Measurements from ENCODE around the gene NACA2.
"Not testable (repeated sequence)": the region's sequence is repeated elsewhere in the genome, so short reads cannot be mapped to it uniquely, and the experiment has no call there.

NACA2 gene

DNA sequence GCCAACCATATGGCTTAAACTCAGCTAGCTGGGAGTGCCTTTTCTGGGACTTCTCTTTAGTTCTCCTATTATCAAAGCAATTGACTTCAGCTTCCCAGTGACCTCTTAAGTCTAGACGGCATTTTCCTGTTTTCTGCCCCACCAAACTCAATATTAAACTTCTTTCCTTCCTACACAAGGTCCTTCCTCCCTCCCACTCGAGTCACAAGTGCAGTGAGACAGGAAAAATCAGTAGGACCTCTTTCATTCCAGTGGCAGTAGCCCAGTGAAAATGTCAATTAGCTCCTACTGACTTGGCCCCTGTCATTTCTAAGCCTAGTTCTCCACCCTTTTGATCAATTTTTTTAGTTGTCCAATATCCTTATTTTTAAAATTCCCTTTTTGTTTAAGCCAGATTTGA lies 9.6 kb upstream of the NACA2 start:
- no peak for DNase-seq (ENCODE audit: low read depth in 1 of 2, low spot score in 1 of 2)

DNA sequence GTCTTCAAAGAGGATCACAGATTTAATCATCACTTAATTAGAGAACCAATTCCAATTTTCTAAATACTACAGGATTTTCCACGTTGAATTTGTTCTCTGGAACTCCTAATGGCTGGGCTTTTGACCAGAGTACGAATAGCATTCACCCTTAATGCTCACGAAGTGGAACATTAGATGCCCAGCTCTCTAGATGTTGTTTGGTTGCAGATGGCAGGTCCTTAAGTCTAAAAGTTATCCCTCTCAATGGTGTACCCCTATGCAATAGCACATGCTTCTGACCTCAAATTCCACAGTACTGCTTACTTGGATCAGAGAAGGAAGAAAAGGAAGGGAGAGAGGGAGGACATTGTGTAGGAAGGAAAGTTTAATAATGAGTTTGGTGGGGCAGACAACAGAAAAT lies 8.6 kb upstream of the NACA2 start:
- no peak for DNase-seq (ENCODE audit: low read depth in 1 of 2, low spot score in 1 of 2)

DNA sequence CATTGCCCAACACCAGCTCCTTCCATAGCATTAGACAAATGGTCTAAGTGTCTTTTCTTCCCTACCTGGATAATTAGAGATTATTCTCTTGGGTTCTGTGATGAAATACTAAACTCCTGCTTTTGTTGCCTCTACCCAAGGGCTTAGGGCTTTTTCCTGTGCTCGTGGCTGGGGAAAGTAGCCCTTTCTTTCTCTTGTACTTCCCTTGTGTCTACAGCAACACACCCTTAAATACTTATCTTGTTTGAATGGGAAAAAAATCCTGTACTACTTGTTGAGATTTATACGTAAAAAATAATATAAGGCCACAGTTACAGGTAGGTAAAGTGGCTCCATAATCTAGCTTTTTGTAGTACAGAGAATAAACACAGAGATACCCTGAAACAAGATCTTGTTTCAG lies 7.0 kb upstream of the NACA2 start:
- no peak for DNase-seq (ENCODE audit: low read depth in 1 of 2, low spot score in 1 of 2)

DNA sequence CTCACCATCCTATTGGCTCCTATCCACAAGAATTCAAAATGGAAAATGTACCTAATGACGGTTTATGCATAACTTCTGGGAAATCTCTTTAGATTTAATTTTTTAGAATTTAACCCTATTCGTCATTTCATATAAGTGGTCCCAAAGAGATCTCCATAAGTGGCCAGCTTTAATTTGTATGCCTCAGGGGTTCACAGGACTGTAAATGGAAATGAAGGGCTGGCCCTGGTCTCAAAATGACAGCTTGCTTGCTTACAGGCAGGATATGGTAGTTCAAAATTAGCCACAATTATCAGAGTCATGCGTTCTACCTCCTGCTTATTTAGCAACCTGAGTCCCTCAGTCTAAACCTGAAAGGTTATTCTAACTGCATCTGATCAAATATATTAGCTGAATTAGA lies 6.6 kb upstream of the NACA2 start:
- DNase-seq (ENCODE audit: low read depth in 1 of 2, low spot score in 1 of 2) = no peak

DNA sequence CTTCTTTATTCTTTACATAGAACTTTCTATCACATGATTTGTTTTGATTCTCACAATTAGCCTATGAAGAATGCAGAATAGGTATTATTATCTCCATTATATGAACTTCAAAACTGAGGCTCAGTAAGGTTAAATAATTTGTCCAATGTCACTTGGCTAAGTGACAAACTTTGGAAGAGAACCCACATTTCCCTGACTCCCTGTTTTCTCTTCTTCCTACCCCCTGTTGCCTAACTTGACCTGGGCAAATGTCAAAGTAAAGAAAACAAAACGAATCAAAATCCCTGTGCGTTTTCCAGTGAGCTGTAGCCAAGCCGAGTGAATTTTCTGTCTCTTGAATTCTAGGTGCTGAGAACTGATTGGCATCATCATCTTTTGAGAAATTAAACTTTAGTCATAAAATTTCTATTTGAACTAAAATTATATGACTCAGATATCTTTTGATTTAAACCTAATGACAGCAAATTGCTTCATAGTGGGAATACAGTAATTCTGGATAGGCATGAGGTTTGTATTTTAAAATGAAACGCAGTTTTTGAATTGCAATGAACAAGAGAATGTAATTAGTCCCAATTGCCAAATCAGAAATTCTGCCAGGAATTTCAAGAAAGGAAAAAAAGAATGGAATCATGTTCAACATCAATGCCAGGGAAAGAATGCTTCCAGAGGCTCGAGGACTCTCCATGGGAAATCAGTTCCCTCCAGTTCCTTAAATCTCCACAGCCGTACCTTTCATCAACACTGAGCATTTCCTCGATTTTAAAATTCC lies 4.6 kb upstream of the NACA2 start:
- no peak for DNase-seq (ENCODE audit: low read depth in 1 of 2, low spot score in 1 of 2)

DNA sequence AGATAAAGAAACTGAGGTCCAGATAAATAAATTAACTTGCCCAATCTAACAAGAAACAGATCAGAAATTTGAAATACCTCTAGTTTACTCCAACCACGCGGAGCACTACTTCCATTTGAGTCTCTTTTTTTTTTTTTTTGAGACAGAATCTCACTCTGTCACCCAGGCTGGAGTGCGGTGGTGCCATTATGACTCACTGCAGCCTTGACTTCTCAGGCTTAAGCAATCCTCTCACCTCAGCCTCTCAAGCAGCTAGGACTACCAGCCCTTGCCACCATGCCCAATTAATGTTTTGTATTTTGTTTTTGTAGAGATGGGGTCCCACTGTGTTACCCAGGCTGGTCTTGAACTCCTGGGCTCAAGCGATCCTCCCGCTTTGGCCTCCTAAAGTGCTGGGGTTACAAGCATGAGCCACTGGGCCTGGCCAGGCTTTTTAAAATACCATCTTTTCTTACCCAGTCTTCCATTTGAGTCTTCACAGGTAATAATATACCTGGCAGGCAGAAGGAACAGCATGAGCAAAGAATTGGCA lies 3.3 kb upstream of the NACA2 start:
- DNase-seq (ENCODE audit: low read depth in 1 of 2, low spot score in 1 of 2) = no peak

DNA sequence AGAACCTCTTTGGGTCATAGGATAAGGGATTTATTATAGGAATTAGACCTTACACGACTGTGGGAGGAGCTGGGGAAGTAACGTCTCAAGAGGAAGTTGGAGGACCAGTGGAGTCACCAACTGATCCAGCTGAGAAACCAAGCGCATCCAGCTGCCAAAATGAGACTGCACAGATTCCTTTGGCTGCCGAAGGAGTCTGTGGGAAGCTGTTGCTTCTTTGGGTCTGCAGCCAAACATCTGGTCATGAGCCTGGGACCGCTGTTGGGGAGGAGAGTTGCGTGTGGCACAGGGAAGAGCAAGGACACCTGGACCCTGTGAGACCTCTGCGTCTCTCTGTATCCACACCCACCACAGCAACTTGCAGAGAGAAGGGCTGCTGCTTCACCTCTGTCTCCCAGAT lies 2.4 kb upstream of the NACA2 start:
- DNase-seq (ENCODE audit: low read depth in 1 of 2, low spot score in 1 of 2) = no peak

DNA sequence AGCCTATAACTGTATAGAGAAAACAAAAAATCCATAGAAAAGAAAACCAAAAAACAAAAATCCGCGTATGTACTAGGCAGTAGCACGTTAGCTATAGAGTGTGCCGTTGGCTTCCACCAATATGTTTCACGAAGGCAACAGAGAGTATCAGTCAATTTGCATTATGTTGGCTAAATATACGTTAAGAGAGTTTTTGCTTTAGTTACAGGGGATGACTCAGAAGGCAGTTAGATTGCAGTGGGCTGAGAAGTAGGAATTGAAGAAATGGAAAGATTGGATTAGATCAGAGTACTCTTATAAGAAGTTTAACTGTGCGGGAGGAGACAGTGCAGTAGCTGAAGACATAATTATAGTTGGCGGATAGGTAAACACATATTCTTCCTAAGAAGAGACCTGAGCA lies 911 bp upstream of the NACA2 start:
- DNase-seq (ENCODE audit: low read depth in 1 of 2, low spot score in 1 of 2) = no peak

DNA sequence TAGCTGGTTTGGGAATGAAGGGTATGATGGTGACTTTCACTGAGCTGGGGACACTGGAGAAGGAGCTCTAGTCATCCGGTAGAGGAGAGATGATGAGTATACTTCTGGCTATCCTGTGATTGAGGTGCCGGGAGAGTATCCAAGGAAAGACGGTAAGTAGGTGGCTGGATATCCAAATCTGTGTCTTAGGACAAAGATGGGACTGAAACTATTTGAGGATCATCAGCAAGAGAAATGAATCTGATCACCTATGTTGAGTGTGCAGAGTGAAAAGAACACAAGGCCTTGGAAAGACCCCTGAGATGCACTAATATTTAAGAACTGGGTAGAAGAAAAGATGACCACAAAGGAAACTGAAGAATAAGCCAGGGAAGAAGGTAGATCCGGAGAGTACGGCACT lies 1.0 kb downstream of the NACA2 start:
- DNase-seq (ENCODE audit: low read depth in 1 of 2, low spot score in 1 of 2) = no peak

DNA sequence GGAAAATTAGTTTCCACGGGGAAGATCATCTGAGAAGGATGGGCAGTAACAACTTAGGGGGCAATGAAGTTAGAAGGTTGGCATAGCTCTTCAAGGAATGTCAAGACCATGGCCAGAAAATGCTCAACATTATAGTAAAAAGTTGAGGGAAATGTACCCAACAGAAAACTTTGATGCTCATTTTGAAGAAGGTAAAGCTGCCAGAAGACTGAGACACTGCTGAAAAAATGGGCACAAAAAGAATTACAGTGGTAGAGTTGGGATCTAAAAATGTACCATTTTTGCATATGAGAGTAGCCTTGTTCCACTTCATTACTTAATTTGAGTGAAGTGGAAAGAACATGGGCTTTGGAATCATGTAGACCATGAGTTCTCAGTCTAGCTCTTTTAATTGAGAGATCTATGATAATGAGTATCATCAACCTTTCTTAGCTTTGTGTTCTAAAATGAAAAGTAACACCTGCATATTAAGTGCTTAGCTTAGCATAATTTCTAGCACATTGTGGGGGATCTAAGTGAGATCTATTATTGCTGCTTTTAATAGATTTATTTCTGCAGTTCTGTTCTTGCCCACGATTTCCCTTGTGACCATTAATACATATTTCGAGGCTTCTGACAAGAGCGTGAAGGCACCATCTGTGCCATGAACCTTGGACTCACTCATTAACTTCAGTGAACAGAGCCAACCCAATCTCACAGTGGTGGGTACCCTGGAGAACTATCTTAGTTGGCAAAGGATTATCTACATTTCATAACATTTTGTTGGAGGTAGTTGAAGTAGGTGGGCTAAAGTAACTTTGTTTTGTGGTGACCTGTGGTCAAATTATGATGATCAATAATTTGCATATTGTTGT lies 3.0 kb downstream of the NACA2 start:
- DNase-seq (ENCODE audit: low read depth in 1 of 2, low spot score in 1 of 2) = no peak

DNA sequence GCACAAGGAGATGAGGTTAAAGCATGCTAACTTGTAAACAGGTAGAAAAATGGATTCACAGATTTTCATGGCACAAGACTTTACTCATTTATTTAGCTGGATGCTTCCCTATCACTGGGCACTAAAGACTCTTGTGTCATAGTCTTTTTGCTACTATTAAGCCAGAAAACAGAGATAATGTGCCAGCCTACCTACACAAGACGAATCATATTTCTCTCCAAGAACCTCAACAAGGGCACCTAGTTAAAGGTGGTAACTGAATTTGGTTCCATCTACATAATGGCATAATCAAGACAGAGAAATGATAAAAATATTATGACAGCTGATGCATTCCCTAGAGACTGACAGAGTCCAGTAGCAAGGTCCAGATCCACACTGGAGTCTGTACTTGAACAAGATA lies 3.8 kb downstream of the NACA2 start:
- no peak for DNase-seq (ENCODE audit: low read depth in 1 of 2, low spot score in 1 of 2)

DNA sequence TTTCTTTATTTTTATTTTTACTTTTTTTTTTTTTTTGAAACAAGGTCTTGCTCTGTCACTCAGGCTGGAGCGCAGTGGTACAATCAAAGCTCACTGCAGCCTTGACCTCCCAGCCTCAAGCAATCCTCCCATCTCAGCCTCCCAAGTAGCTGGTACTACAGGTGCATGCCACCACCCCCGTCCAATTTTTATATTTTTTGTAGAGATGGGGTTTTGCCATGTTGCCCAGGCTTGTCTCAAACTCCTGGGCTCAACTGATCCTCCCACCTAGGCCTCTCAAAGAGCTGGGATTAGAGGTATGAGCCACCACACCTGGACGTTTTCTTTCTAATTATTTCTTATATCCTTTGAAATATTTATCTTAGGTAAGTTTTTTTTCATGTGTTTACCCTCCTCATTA lies 4.4 kb downstream of the NACA2 start:
- not testable (repeated sequence) for DNase-seq (ENCODE audit: low read depth in 1 of 2, low spot score in 1 of 2)

DNA sequence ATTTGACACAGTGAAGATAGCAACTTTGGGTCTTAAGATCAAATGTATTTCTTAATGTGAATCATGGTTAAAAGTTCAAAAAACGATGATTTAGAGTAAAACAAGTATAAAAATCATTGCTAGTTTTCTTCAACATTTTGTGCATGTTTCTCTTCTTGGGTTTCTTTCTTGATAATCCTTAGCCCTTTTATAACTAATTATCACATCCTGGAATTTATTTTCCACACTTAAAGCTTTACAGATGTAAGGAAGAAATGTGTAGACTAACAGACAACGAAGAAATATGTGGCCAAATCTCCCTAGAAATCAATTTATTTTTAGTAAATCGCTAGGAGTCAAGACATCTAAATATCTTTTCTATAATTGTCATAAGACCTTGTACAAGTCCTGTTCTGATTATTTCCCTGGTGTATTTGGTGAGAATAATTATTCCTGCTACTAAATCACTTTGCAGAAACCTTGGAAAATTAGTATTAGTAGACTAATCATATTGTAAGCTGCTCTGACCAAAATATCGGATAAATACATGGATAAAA lies 4.9 kb downstream of the NACA2 start:
- no peak for DNase-seq (ENCODE audit: low read depth in 1 of 2, low spot score in 1 of 2)

DNA sequence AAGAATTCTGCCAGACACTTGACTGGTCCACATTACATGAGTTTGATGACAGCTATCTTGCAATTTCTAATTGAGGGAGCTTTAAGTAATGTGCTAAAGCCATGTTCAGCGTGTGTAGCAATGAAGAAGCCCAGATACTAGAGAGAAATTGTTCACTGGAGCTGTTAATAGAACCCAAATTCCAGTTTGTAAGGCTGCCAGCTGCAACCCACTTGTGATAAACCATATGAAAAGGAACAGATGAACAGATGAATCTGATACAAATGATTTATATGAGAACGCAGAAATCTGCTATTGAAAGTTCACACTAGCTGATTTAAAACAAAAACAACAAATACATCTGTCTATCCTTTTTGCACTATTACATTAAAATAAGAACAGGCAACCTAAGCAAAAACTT lies 6.2 kb downstream of the NACA2 start:
- DNase-seq (ENCODE audit: low read depth in 1 of 2, low spot score in 1 of 2) = no peak

DNA sequence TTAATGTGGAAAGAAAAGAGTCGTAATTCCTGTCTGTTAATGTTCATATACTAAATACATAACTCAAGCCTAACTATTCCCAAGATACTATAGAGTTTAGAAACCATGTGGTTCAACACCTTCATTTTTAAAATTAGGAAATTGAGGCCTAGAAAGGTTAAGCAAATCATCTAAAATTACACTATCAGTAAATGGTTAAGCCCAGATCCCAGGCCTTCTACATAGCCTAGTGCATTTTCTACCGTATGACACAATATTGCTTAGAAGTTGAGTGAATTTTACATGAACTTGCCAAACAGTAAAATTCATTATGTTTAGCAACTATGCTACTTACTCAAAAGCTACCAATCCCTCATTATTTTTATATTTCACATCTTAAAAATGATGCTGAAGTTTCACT lies 6.8 kb downstream of the NACA2 start:
- no peak for DNase-seq (ENCODE audit: low read depth in 1 of 2, low spot score in 1 of 2)

DNA sequence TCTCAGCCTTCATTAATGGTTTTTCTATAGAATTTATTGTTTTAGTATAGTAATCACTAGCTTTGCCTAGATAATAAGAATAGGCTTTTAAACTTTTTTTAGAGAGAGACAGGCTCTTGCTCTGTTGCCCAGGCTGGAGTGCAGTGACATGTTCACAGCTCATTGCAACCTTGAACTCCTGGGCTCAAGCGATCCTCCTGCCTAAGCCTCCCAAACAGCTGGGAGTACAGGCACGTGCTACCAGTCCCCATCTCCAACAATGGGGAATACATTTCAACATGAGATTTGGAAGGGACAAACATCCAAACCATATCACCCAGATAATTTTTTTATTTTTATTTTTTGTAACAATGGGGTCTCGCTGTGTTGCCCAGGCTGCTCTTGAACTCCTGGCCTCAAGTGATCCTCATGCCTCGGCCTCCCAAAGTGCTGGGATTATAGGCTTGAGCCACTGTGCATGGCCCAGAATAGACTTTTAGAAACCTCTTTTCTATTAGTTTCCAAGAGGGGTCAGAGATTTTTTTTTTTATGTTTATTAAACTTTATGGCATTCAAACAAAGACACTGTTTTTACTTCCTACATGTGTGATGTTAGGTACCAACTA lies 7.3 kb downstream of the NACA2 start:
- DNase-seq (ENCODE audit: low read depth in 1 of 2, low spot score in 1 of 2) = no peak

DNA sequence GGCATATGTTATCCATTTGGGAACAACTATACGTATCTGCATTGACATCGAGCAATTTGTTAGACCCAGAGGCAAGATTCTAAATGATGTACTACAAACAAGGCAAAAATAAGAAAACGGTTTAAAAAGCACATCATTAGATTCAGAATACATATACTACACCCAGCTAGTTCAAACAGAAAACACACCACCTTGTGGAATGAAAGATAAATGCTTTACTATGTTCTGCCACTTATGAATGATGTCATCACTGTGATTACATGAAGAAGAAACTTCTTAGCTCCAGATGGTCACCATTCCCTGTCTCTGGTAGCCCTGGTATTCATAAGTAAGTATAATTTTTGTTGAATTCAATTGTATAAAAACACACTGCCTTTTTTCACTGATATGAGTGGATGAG lies 7.8 kb downstream of the NACA2 start:
- DNase-seq (ENCODE audit: low read depth in 1 of 2, low spot score in 1 of 2) = no peak

DNA sequence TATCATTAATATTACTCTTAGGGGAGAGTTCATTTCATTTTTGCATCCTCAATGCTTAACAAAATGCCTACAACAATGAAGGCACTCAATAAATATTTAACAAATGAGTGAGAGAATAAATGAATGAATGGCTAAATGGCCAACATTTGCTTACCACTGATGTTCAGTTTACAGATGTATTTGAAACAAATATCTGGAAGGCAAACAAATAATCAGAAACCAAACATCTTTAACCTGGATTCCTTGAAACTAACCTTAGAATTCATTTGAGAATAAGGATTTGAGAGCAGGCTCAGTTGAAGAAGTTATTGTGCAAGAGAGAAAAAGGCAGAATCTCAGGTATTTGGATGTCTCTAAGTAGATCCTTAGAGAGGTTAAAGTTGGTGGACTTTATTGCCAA lies 8.4 kb downstream of the NACA2 start:
- no peak for DNase-seq (ENCODE audit: low read depth in 1 of 2, low spot score in 1 of 2)

DNA sequence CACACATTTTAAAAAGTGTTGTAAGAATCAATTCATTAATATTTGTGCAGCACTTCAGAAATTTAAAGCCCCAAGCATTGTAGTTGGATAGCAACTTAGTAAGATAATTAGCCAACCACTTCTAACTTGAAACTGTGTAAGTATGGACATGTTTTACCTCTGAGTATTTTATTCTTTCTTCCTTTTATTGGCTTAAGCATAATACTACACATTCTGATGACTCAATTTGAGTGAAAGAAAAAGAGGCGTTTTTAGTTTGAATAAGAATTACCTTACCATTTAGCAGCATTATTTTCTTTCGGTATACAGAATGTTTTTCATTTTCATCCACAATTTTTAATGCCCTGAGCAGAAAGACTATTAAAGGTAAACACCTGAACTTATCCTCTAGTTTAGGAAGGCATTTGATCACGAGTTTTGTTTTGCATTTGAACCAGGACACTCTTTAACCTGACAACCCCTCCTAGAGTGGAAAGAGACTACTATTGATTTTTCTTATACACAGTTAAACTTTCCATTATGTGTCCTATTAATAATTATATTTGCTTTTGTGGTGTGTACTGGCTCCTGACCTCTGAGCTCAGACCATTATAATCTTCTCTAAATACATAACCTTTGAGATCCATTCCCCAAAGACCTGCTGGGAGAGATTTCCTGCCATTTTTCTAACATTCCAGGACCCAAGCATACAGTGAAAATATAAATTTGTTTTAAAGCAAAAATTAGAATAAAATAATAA lies 9.2 kb downstream of the NACA2 start:
- no peak for DNase-seq (ENCODE audit: low read depth in 1 of 2, low spot score in 1 of 2)

DNA sequence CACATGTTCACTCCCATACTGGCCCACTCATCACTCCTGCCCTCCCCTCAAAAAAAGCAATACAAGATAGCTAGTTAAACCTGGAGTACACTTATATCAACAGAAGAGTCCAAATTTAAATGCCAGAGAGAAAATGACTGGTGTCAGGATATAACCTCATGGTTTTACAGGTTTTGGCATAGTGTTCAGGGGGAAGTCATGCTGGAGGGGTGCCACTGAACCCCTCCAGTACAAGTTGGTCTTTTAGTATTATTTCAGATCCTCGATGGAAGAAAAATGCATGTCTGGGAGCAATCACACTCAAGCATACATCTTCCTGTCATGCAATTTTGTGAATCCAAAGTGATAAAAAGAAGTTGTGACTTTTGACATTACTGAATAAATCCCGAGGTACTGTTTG lies 10.5 kb downstream of the NACA2 start:
- no peak for DNase-seq (ENCODE audit: low read depth in 1 of 2, low spot score in 1 of 2)

DNA sequence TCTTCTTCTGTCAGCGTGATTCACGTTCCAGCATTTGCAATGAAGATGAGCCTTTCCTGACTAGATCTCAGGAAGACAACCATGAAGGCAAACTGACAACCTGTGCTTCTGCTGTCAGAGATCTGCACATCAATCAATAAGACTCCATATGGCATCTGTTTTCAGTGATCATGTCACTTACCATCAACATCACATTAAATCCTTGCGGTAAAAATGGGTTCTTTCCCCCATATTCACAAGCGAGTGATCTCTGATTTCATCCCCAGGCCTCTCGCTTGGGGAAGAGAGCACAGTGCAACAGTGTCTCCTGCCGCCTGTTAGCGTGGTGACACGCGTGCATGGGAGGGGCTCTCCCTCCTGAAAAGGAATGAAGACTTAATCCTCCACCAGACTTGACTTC lies 11.1 kb downstream of the NACA2 start:
- no peak for DNase-seq (ENCODE audit: low read depth in 1 of 2, low spot score in 1 of 2)

Measured in stimulated activated CD4-positive, alpha-beta T cell treated with anti-CD3 and anti-CD28 coated beads, Interleukin-15, amount 100 ng/mL, for 1 hour (primary cell).